Measurements from ENCODE around the gene LSM14A. TPM values are rescaled to one million over a fixed set of nuclear protein-coding genes. Genes with fewer than 3 reads are reported as not detected.

The LSM14A gene
- total RNA-seq, 1 experiment from 2014 or later: 199 TPM

- Histone ChIP-seq H4K20me1 (ENCODE audit: control insufficient read depth, insufficient read depth, insufficient read length) (no peaks in the 10 kb centered on the region), H3K9me3 (ENCODE audit: control insufficient read depth, low read depth, low read length) (no peaks in the 10 kb centered on the region), H3K56ac (ENCODE audit: insufficient read length, low read depth, low read length) (no peak overlapping the region), H3T11ph (ENCODE audit: low read length) (no peak overlapping the region), H3K4ac (ENCODE audit: low read depth, low read length) (no peak overlapping the region), H3K9ac (ENCODE audit: extremely low read depth, insufficient read length, low read length) (no peak overlapping the region), H2BK15ac (ENCODE audit: low read depth, low read length) (no peak overlapping the region), H3K27me3 (ENCODE audit: insufficient read depth, low read length) (no peaks in the 10 kb centered on the region), H3K18ac (ENCODE audit: insufficient read length, low read depth, low read length) (no peak overlapping the region), H4K91ac (ENCODE audit: insufficient read length, low read depth, low read length) (no peak overlapping the region), H3K79me1 (ENCODE audit: insufficient read depth, low read depth, low read length, poor library complexity, severe bottlenecking) (peaks cover 3% of the 10 kb centered on the region), H3K4me2 (ENCODE audit: insufficient read depth, insufficient read length, low read length) (no peak overlapping the region), H4K5ac (ENCODE audit: insufficient read length, low read depth, low read length) (no peak overlapping the region), H2BK120ac (ENCODE audit: low read depth, low read length, poor library complexity, severe bottlenecking) (no peak overlapping the region), H2BK5ac (ENCODE audit: insufficient read length, low read length) (no peak overlapping the region), H2BK12ac (ENCODE audit: insufficient read length, low read depth, low read length) (no peak overlapping the region), H3K23me2 (ENCODE audit: insufficient read length, low read depth, low read length, poor library complexity, severe bottlenecking) (peaks cover 9% of the 10 kb centered on the region), H2AK5ac (ENCODE audit: insufficient read length, low read length) (no peak overlapping the region), H2AFZ (ENCODE audit: low read length) (no peak overlapping the region), H4K8ac (replicated peaks; ENCODE audit: insufficient read length, low read depth, low read length) (no peak overlapping the region), H3K4me1 (ENCODE audit: insufficient read depth, low read length) (no peaks in the 10 kb centered on the region), H2BK20ac (ENCODE audit: low read depth, low read length, poor library complexity, severe bottlenecking) (no peak overlapping the region), H3K23ac (ENCODE audit: insufficient read length, low read depth, low read length) (no peak overlapping the region), H3K14ac (ENCODE audit: insufficient read depth, low read length) (no peak overlapping the region), H3K79me2 (ENCODE audit: insufficient read depth, low read length) (peaks cover 55% of the 10 kb centered on the region), H3K27ac (ENCODE audit: insufficient read length, low read depth, low read length) (no peak overlapping the region)
- peaks cover 0 to 4% of the 10 kb centered on the region in 2 experiments; a peak in 1 of 5 replicates for H3K9me3 Mint-ChIP-seq
- H3K27me3 Mint-ChIP-seq (ENCODE audit: low read depth): no peaks in the 10 kb centered on the region
- no peak for DNase-seq
- H3K4me3 Mint-ChIP-seq: no peak overlapping the region
- TF ChIP-seq CTCF (conservative IDR thresholded peaks at IDR 0.05): no peak
- WGBS (ENCODE audit: extremely low coverage, insufficient read length, low lambda C conversion rate): no CpG with 5 or more reads among the region's 3 CpGs
- peaks cover 5 to 35% (median 33%) of the 10 kb centered on the region in 3 experiments; a peak in 6 of 7 replicates for H3K36me3 Mint-ChIP-seq (ENCODE audit: insufficient read depth in 1 of 3, low read depth in 3 of 3)
- peaks cover 43 to 64% of the 10 kb centered on the region in 2 experiments for H3K4me1 Mint-ChIP-seq
- no peak overlapping the region; a peak in 1 of 7 replicates for H3K27ac Mint-ChIP-seq
Measured at GRCh38 chr19:34176581-34176980, 4.3 kb downstream of the LSM14A start.

All from H9 (cell line).